ENCODE measurements around the gene POLR2E.

GRCh38 chr19:1062387-1063029, 32.7 kb downstream of the POLR2E start:
- no peak for TF ChIP-seq CTCF (IDR thresholded peaks at IDR 0.05; ENCODE audit: insufficient read depth, low read length)
- no peak for TF ChIP-seq POLR2AphosphoS5 (IDR thresholded peaks at IDR 0.05; ENCODE audit: low read depth)
- no peak for TF ChIP-seq REST (IDR thresholded peaks at IDR 0.05; ENCODE audit: insufficient replicate concordance, low read depth)
